GM12878 (cell line): ENCODE data around the gene MRGPRE. TPM values are rescaled to one million over a fixed set of nuclear protein-coding genes. Genes with fewer than 3 reads are reported as not detected.

Experiments used
- ATAC-seq: fragments of 200-7000 bp; cut with Tn5 transposase; 3 replicates; pipeline ENCODE4 v1.9.1; 2020; ENCODE audit warnings: mild to moderate bottlenecking, moderate library complexity
- BruUV-seq: library from RNA; stranded (reverse); fragments of 400-500 nt; replicated peaks from 2 replicates; lab custom pipeline; 2021; lab: Mats Ljungman, UMichigan
- CTCF ChIA-PET: fragments of 300-600 bp; sonication (Branson Sonifier 250); formaldehyde crosslinking; extraction: SDS; loops from one replicate; lab custom pipeline; 2021; ENCODE audit warnings: inconsistent platforms; lab: Yijun Ruan, JAX
- POLR2A ChIA-PET: fragments of 350-600 bp; formaldehyde crosslinking; extraction: SDS; loops from one replicate; lab custom pipeline; 2021; ENCODE audit warnings: inconsistent platforms; lab: Charles Lee
- RAD21 ChIA-PET: fragments of 300-600 bp; sonication (Branson Sonifier 250); formaldehyde crosslinking; loops from one replicate; lab custom pipeline; 2023; ENCODE audit warnings: antibody characterized with exemption; ENCODE audit not compliant: unreplicated experiment; lab: Charles Lee
- SMC1A ChIA-PET: fragments of 300-600 bp; sonication (Branson Sonifier 250); formaldehyde crosslinking; loops from one replicate; lab custom pipeline; 2023; ENCODE audit not compliant: unreplicated experiment, uncharacterized antibody; lab: Charles Lee
- DNase-seq: peaks from one replicate; pipeline ENCODE4 v3.0.0-alpha.2; 2011; ENCODE audit warnings: low read depth, low spot score
- FAIRE-seq: peaks from 3 replicates; lab custom pipeline; 2011; peaks lifted over from hg19 to GRCh38; lab: Jason Lieb, UNC
- H2AFZ ChIP-seq: 2 replicates; pipeline ENCODE4 v1.6.0; 2011; ENCODE audit warnings: low read depth, low read length, control low read depth; ENCODE audit not compliant: control insufficient read depth
- H3K27ac ChIP-seq: 2 replicates; pipeline ENCODE4 v1.5.1; 2011; ENCODE audit warnings: control low read depth; ENCODE audit not compliant: control insufficient read depth, insufficient read depth
- H3K27me3 ChIP-seq, 2 experiments: replicated peaks in 1 of 2; 2 replicates each; pipeline versions ENCODE4 v1.6.0 to v1.6.1; 2011; ENCODE audit warnings: low read length in 1 of 2; ENCODE audit not compliant: control insufficient read depth in 2 of 2, insufficient read depth in 2 of 2
- H3K36me3 ChIP-seq, 2 experiments: 2 replicates each; pipeline ENCODE4 v1.5.1; 2011; ENCODE audit warnings: low read length in 1 of 2; ENCODE audit not compliant: control insufficient read depth in 2 of 2, insufficient read depth in 2 of 2
- H3K4me1 ChIP-seq: 2 replicates; pipeline ENCODE4 v1.6.1; 2011; ENCODE audit warnings: mild to moderate bottlenecking, low read length, moderate library complexity, mixed read lengths; ENCODE audit not compliant: control insufficient read depth, insufficient read depth
- H3K4me2 ChIP-seq: 2 replicates; pipeline ENCODE4 v1.6.0; 2011; ENCODE audit warnings: control low read depth; ENCODE audit not compliant: control insufficient read depth, insufficient read depth
- H3K4me3 ChIP-seq: fragments of 200-600 bp; sonication (generic); 2 replicates; pipeline ENCODE4 v1.5.1; 2016
- H3K79me2 ChIP-seq: 2 replicates; pipeline ENCODE4 v1.6.0; 2011; ENCODE audit warnings: low read length; ENCODE audit not compliant: control insufficient read depth, insufficient read depth
- H3K9ac ChIP-seq: 2 replicates; pipeline ENCODE4 v1.8.0; 2011; ENCODE audit warnings: low read length, control low read depth, mixed read lengths; ENCODE audit not compliant: control insufficient read depth, insufficient read depth
- H3K9me3 ChIP-seq: replicated peaks from 3 replicates; pipeline ENCODE4 v1.5.1; 2011; ENCODE audit warnings: mild to moderate bottlenecking, low read length; ENCODE audit not compliant: control insufficient read depth, insufficient read depth
- H4K20me1 ChIP-seq: 2 replicates; pipeline ENCODE4 v1.6.0; 2011; ENCODE audit not compliant: control insufficient read depth, insufficient read depth
- CHD2 ChIP-seq: IDR thresholded peaks from 2 replicates; pipeline ENCODE4 v1.6.1; 2011; ENCODE audit warnings: low read depth, low read length, improper control_type of control experiment, borderline replicate concordance
- EED ChIP-seq: sonication (generic); IDR thresholded peaks from 2 replicates; pipeline ENCODE4 v1.6.1; 2016; ENCODE audit warnings: antibody characterized with exemption, low read depth
- HSF1 ChIP-seq: fragments of 150-350 bp; IDR thresholded peaks from 2 replicates; pipeline ENCODE4 v1.6.1; 2014; ENCODE audit warnings: mild to moderate bottlenecking, low read depth, low read length
- LARP7 ChIP-seq: fragments of 450-650 bp; IDR thresholded peaks from 2 replicates; pipeline ENCODE4 v1.6.1; 2017; ENCODE audit warnings: mild to moderate bottlenecking
- PAX5 ChIP-seq: IDR thresholded peaks from 2 replicates; pipeline ENCODE4 v1.6.1; 2011; ENCODE audit warnings: low read depth, low read length, borderline replicate concordance
- TARDBP ChIP-seq: IDR thresholded peaks from 2 replicates; pipeline ENCODE4 v1.6.1; 2016; ENCODE audit warnings: borderline replicate concordance
- WGBS: methylation state at CpG from one replicate; pipeline ENCODE4 v1.1.6; 2016; ENCODE audit warnings: low lambda C conversion rate; ENCODE audit not compliant: insufficient replicate concordance, insufficient coverage; ENCODE audit errors: missing lambda C conversion rate; 5-methylcytosine and 5-hydroxymethylcytosine counted together
- in situ Hi-C: fragments of 300-500 bp; cut with MboI; formaldehyde crosslinking; loops from 9 replicates; pipeline ENCODE4 v1.14.3; 2018; ENCODE audit warnings: mixed read lengths
- intact Hi-C: fragments of 100-400 bp; cut with micrococcal nuclease; formaldehyde crosslinking; loops from one replicate; pipeline ENCODE4 v1.14.2; 2022; ENCODE audit not compliant: unreplicated experiment
- polyA plus RNA-seq, 11 experiments: library from polyadenylated mRNA; depleted of rRNA in 4 of 11; unstranded in 6 of 11; stranded (reverse) in 5 of 11; fragments of >200 nt; fragmentation: Nextera tagmentation in 4 of 11; fragmentation: Illumina TruSeq in 1 of 11; extraction: Ambion mirVana in 4 of 11; extraction: Trizol in 1 of 11; gene quantifications; 1 replicate in 1 of 11; 2 replicates in 10 of 11; pipeline versions ENCODE4 v1.2.1 to v1.2.3, GENCODE V29; 2011 to 2016; ENCODE audit warnings: inconsistent platforms in 2 of 11, missing spikeins in 2 of 11, low read depth in 1 of 11
- total RNA-seq, 4 experiments: library from RNA; depleted of rRNA in 3 of 4; stranded (reverse); fragments of >200 nt in 3 of 4; fragmentation: Illumina TruSeq in 1 of 4; extraction: Trizol in 1 of 4; gene quantifications; 2 replicates each; pipeline versions ENCODE4 v1.2.1 to v1.2.3, GENCODE V29; 2013 to 2021

Gene MRGPRE
- total and polyA plus RNA-seq, 10 of the 15 experiments (the other 5 are each of a cell fraction or from before 2014, with no cell fraction given), result 0.34 TPM; not detected in 9

- BruUV-seq, result no TSS peak
- no peak for FAIRE-seq
Measured at GRCh38 chr11:3190600-3190999, 41.6 kb downstream of the MRGPRE start.

GRCh38 chr11:3189886-3190583 is 42.2 kb downstream of the MRGPRE start:
- Histone ChIP-seq H3K79me2 (no peaks in the 10 kb centered on the region), H3K4me3 (no peak overlapping the region), H3K4me1 (no peaks in the 10 kb centered on the region), H3K27ac (no peak overlapping the region), H3K4me2 (no peak overlapping the region), H3K9me3 (no peaks in the 10 kb centered on the region), H2AFZ (no peak overlapping the region), H3K9ac (no peak overlapping the region), H3K36me3 (no peaks in the 10 kb centered on the region), H4K20me1 (no peaks in the 10 kb centered on the region), H3K27me3 (no peaks in the 10 kb centered on the region; a peak in 1 of 4 replicates)
- POLR2A ChIA-PET, result no interaction called here
- FAIRE-seq (no peak), DNase-seq (no peak), ATAC-seq (no peak)
- RAD21 ChIA-PET, result no interaction called here
- TF ChIP-seq LARP7 (no peak), TARDBP (no peak), HSF1 (no peak), PAX5 (no peak)
- in situ Hi-C loops, result no loop called here
- CTCF ChIA-PET, result no interaction called here
- WGBS, result 47% methylated on average over 11 of the region's 11 CpGs
- no TSS peak for BruUV-seq
- SMC1A ChIA-PET, result no interaction called here
- intact Hi-C loops, result no loop called here

More at GRCh38 chr11:3190600-3190999, 41.6 kb downstream of the MRGPRE start:
- DNase-seq (no peak), ATAC-seq (no peak)
- no peak overlapping the region for H3K27ac ChIP-seq
- POLR2A ChIA-PET, result no interaction called here
- 35% methylated on average over 6 of the region's 6 CpGs for WGBS
- SMC1A ChIA-PET, result no interaction called here
- H4K20me1 ChIP-seq, result no peaks in the 10 kb centered on the region
- in situ Hi-C loops (no loop called here), intact Hi-C loops (no loop called here)
- no peaks in the 10 kb centered on the region for H3K4me1 ChIP-seq
- no peak overlapping the region for H2AFZ ChIP-seq
- TF ChIP-seq CHD2 (no peak), EED (no peak)
- H3K4me2 ChIP-seq, result no peak overlapping the region
- no peaks in the 10 kb centered on the region; a peak in 1 of 4 replicates for H3K27me3 ChIP-seq
- CTCF ChIA-PET, result no interaction called here
- H3K9ac ChIP-seq, result no peak overlapping the region
- H3K9me3 ChIP-seq, result no peaks in the 10 kb centered on the region
- H3K36me3 ChIP-seq, result no peaks in the 10 kb centered on the region
- H3K79me2 ChIP-seq, result no peaks in the 10 kb centered on the region
- RAD21 ChIA-PET, result no interaction called here
- no peak overlapping the region for H3K4me3 ChIP-seq
